HPDE6-E6E7 (cell line): ENCODE measurements around the gene RAB33B.
"Not testable (repeated sequence)": the region's sequence is repeated elsewhere in the genome, so short reads cannot be mapped to it uniquely, and the experiment has no call there.

Experiments
- DNase-seq: peaks from one replicate; pipeline ENCODE4 v3.0.0; 2011; ENCODE audit warnings: missing footprints; ENCODE audit errors: extremely low spot score

The RAB33B gene

GRCh38 chr4:139454111-139455045 is at the start of gene RAB33B:
RAB33B (plus strand) TSS chr4:139454121; CDS start chr4:139454196, 75 bp downstream.
- DNase-seq: no peak

- no peak for DNase-seq
These were observed 43.6 kb upstream of the RAB33B start for GRCh38 chr4:139410312-139410711.

GRCh38 chr4:139414671-139415210 is 39.2 kb upstream of the RAB33B start:
- not testable (repeated sequence) for DNase-seq

GRCh38 chr4:139416073-139416673 is 37.7 kb upstream of the RAB33B start:
- DNase-seq: no peak

GRCh38 chr4:139419388-139419914 is 34.5 kb upstream of the RAB33B start:
- peak; percentile 48 for DNase-seq

- DNase-seq: no peak
These were observed 33.3 kb upstream of the RAB33B start for GRCh38 chr4:139420652-139421051.

GRCh38 chr4:139436122-139436521 is 17.8 kb upstream of the RAB33B start:
- DNase-seq: no peak

GRCh38 chr4:139438141-139438540 is 15.8 kb upstream of the RAB33B start:
- DNase-seq: no peak

GRCh38 chr4:139441029-139441428 is 12.9 kb upstream of the RAB33B start:
- no peak for DNase-seq

GRCh38 chr4:139443661-139444060 is 10.3 kb upstream of the RAB33B start:
- DNase-seq: no peak

- not testable (repeated sequence) for DNase-seq
These were observed 9.0 kb upstream of the RAB33B start for GRCh38 chr4:139444881-139445280.

- not testable (repeated sequence) for DNase-seq
These were observed 6.8 kb upstream of the RAB33B start for GRCh38 chr4:139447078-139447477.

- DNase-seq: no peak
These were observed 3.3 kb upstream of the RAB33B start for GRCh38 chr4:139450586-139450985.

GRCh38 chr4:139451997-139452396 is 1.9 kb upstream of the RAB33B start:
- DNase-seq: no peak

GRCh38 chr4:139453041-139453370 is 915 bp upstream of the RAB33B start:
- DNase-seq: peak; percentile 72

- peak; percentile 93 for DNase-seq
These were observed 380 bp upstream of the RAB33B start for GRCh38 chr4:139453371-139454110.

GRCh38 chr4:139455126-139455538 is 1.2 kb downstream of the RAB33B start:
- DNase-seq: no peak

GRCh38 chr4:139457318-139457717 is 3.4 kb downstream of the RAB33B start:
- no peak for DNase-seq

- DNase-seq: no peak
These were observed 4.6 kb downstream of the RAB33B start for GRCh38 chr4:139458543-139458942.

GRCh38 chr4:139458999-139459398 is 5.1 kb downstream of the RAB33B start:
- DNase-seq: no peak

- no peak for DNase-seq
These were observed 6.6 kb downstream of the RAB33B start for GRCh38 chr4:139460565-139460964.
